NOMO-1 treated with DMSO at 0.1 percent for 48 hours (cell line): ENCODE results near the gene COBLL1.
"Not testable (repeated sequence)": the region's sequence is repeated elsewhere in the genome, so short reads cannot be mapped to it uniquely, and the experiment has no call there.

ENCODE experiments used
- DNase-seq: peaks from one replicate; lab custom pipeline; 2025; ENCODE audit not compliant: unreplicated experiment; lab: John Stamatoyannopoulos, UW

The COBLL1 gene

GRCh38 chr2:164786787-164787186, 54.8 kb downstream of the COBLL1 start:
- no peak for DNase-seq

DNA sequence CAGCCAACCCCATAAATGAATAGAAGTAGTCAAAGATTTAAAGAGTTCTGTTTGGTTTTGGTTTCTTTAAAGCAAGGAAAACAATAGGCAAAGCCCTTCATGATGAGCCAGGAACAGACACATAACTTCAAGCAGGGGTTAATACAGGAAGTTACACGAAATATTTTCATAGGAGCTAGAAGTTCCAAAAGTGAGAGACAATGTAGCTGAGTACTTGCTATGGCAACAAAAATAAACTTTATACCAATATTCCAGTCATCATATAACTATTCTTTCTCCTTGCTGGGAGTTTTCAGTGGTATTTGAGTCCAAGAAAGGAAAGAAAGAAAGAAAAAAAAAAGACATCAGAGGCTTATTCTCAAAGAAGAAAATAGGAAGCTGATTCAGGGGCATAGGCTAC, 56.2 kb downstream of the COBLL1 start:
- no peak for DNase-seq

GRCh38 chr2:164784376-164784775, 57.2 kb downstream of the COBLL1 start:
- DNase-seq, result no peak

- no peak for DNase-seq
These were observed 59.3 kb downstream of the COBLL1 start for GRCh38 chr2:164782323-164782722.

GRCh38 chr2:164781394-164781793, 60.2 kb downstream of the COBLL1 start:
- no peak for DNase-seq

DNA sequence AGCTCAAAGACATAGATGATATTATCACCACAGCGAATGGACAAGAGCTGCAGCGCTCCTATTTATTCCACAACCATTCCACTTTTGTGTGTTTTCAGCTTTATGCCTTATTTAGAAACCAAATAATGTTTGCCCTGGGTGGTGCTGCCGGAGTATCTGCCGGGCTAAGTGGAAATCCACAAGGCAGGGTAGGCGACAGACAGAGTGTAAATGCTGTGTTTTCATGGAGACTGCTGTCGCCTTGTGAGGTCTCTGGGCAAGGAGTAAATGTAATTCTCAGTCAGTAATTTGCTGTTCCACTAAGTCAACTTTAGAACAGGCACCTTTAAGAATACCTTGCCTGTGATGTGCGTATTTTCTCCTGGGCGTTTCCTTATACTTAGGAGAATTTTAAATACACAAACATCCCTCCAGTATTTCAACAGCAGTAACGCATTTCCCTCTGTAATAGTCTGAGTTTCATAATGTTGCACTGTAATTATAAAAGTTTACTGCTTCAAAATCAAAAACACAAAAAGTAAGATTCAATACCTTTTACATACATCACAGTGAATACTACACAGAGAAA, 60.9 kb downstream of the COBLL1 start:
- no peak for DNase-seq

DNA sequence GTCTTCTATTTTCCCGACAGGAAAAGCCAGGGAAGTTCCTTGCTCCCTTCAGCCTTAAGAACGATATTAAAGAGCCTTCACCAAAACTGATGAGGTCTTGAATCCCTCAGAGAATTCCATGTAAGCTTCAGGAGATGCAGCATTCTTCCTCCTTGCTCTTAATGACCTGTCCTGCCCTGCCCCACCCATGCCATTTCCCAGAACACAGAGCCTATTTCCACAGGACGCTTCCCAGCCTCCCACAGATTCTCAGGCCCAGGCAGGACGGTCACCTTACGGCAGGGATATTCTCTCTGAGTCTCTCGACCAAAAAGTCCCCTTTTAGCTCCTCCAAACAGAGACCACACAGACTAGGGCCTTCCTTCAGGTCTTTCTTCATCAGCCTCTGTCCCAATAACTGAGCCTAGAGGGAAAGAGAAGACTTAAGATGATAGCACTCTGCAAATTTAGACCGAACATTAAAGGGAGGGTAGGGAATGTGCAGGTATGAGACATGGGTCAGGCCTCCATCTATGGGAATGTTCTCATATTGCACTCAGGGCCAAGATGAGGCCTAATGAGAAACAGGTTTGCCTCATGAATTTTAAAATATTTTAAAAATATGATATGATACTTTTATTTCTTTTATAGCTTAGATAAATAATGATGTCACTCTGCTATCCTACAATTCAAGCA, 62.1 kb downstream of the COBLL1 start:
- no peak for DNase-seq

GRCh38 chr2:164778723-164779122, 62.9 kb downstream of the COBLL1 start:
- no peak for DNase-seq

DNA sequence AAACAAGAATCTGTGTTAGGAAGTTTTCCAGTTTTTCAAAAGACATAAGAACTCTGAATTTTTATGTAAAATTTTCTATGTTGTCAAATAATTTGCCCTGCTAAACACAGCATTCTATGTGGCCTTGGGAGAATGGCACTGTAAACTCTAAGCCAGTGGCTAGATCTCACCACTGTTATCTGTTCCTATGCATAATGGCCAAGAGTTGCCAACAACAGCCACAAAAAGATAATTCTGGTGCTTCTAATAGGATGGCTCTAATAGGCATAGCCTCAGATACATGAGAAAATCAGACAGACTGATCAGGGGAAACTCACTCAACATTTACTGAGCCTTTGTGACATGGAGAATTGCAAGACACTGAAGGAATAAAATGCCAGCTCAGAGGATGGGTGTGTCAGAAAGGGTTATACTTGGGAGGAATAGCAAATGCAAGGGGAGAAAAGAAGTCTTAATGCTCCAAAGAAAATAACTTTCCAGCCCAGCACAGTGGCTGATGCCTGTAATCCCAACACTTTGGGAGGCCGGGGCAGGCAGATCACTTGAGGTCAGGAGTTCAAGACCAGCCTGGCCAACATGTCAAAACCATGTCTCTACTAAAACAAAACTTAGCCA, 63.7 kb downstream of the COBLL1 start:
- no peak for DNase-seq

- DNase-seq, result no peak
These were observed 68.0 kb downstream of the COBLL1 start for GRCh38 chr2:164773635-164774034.

DNA sequence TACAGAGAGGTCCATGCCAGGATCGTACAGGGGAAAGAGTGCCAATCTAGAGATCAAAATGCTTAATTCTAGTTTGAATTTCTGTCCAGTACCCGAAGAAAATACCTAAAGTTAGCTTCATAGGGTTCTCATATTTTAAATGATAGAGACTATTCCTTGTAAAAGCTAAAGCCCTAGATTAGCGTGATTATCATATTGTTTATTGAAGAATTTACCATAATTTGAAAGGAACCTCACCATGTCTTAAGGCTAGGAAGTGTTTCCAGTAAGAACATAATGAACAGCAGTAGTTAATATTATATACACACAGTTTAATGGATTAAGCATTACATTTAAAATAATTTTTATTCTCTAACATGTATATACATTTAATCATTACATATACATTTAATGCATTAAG, 68.5 kb downstream of the COBLL1 start:
- DNase-seq, result no peak

GRCh38 chr2:164771897-164772296, 69.7 kb downstream of the COBLL1 start:
- no peak for DNase-seq

GRCh38 chr2:164770421-164770916, 71.2 kb downstream of the COBLL1 start:
- DNase-seq, result no peak

GRCh38 chr2:164766954-164767320, 74.7 kb downstream of the COBLL1 start:
- DNase-seq, result no peak

DNA sequence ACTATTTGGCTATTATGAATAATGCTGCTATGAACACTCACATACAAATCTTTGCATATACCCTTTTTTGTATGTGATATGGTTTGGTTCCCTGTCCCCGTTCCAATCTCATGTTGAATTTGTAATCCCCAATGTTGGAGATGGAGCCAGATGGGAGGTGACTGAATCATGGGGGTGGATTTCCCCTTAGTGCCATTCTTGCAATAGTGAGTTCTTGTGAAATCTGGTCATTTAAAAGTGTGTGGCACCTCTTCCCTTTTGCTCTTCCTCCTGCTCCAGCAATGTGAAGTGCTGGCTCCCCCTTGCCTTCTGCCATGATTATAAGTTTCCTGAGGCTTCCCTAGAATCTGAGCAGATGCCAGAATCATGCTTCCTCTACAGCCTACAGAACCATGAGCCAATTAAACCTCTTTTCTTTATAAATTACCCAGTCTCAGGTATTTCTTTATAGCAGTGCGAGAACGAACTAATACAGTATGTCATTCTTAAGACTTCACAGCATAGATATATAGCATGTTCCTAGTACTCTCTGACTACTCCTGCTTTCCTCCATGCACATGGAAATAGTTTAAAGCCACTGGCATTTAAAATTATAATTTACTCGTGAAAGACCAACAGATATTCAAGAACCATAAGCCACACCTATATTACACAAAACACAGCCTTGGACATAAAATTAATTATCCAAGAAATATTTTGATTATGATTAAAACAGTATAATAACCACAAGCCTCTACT, 75.2 kb downstream of the COBLL1 start:
- DNase-seq, result no peak

GRCh38 chr2:164764996-164765395, 76.6 kb downstream of the COBLL1 start:
- no peak for DNase-seq

- DNase-seq, result no peak
These were observed 77.1 kb downstream of the COBLL1 start for GRCh38 chr2:164764474-164764873.

DNA sequence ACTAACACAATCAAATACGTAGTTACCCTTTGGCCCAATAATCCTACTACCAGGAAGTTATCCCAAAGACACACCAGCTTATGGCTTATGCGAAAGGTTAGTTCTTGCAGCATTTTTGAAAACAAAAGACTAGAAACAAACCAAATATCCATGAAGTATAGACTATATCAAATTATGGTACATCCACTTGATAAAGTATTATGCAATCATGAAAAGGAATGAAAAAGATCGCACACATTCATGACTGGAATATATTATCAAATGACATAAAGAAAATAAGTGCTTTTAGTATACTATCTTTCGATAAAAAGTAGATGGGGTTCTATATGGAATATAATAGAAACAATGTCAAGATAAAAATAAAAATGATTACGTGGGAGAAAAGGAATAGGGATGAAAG, 78.2 kb downstream of the COBLL1 start:
- DNase-seq, result no peak

DNA sequence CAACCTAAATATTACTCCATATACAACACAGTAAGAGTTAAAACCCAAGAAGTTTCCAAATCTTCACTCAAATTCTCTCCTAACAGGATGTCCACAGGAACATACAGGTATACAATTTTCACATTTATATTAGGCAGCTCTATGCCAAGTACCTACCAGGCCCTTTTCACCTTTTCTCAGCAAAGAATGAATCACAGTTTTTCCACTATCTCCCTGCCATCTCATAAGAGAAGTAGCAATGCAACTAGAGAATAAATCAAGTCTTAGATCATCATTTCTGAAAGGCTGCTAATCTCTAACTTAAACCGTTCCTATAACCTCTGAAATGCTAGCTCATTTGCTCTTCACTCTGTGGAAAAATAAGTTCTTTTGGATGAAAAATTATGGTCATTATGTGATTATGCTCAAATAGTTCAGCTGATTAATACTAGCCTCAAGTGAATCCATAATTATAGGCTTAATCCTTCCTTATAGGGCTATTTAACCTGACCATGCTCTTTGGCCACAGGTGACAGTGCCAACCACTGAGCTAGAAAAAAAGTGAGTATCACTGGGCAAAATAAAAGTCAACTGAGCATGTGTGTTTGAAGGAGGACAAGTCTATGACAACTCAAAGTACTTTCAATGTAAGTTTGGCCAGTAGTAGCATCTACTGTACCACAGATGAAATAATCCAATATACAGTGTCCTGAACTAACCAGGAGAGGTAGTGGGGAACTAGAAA, 79.7 kb downstream of the COBLL1 start:
- no peak for DNase-seq

- not testable (repeated sequence) for DNase-seq
These were observed 80.4 kb downstream of the COBLL1 start for GRCh38 chr2:164761201-164761600.

DNA sequence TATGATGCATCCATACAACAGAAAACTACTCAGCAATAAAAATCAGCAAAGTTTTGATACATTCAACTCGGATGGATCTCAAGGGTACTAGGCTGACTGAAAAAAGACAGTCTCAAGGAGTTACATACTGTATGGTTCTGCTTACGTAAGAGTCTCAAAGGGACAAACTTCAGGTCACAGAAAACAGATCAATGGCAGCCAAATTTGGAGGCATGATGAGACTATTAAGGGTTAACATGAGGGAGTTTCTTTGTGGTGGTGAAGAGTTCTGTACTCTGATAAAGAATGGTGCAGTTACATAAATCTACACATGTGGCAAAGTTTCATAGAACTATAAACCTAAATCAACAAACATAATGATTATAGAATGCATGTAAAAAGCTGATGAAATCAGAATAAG, 81.4 kb downstream of the COBLL1 start:
- DNase-seq, result no peak
